Adipocyte (in vitro differentiated cells): ENCODE results near the gene CRTAP.
"Not testable (repeated sequence)": the region's sequence is repeated elsewhere in the genome, so short reads cannot be mapped to it uniquely, and the experiment has no call there.

ENCODE experiments used
- DNase-seq: peaks from one replicate; pipeline ENCODE4 v3.0.0-alpha.2; 2015; ENCODE audit warnings: low read depth
- H3K27me3 ChIP-seq: replicated peaks from 2 replicates; pipeline ENCODE4 v1.7.0; 2013; ENCODE audit warnings: mild to moderate bottlenecking, low read length, moderate library complexity; ENCODE audit not compliant: control insufficient read depth, insufficient read depth
- H3K36me3 ChIP-seq: 2 replicates; pipeline ENCODE4 v1.7.0; 2013; ENCODE audit warnings: low read length, mild to moderate bottlenecking, moderate library complexity; ENCODE audit not compliant: control insufficient read depth, insufficient read depth, severe bottlenecking
- H3K4me1 ChIP-seq: 2 replicates; pipeline ENCODE4 v1.7.0; 2013; ENCODE audit warnings: mild to moderate bottlenecking, low read length, moderate library complexity; ENCODE audit not compliant: control insufficient read depth, insufficient read depth
- H3K4me3 ChIP-seq: 2 replicates; pipeline ENCODE4 v1.7.0; 2013; ENCODE audit warnings: mild to moderate bottlenecking, low read length, moderate library complexity
- H3K9ac ChIP-seq: 2 replicates; pipeline ENCODE4 v1.7.0; 2013; ENCODE audit warnings: mild to moderate bottlenecking, low read length, moderate library complexity
- H3K9me3 ChIP-seq: 2 replicates; pipeline ENCODE4 v1.7.0; 2013; ENCODE audit warnings: mild to moderate bottlenecking, low read length, moderate library complexity; ENCODE audit not compliant: control insufficient read depth

CRTAP gene

DNA sequence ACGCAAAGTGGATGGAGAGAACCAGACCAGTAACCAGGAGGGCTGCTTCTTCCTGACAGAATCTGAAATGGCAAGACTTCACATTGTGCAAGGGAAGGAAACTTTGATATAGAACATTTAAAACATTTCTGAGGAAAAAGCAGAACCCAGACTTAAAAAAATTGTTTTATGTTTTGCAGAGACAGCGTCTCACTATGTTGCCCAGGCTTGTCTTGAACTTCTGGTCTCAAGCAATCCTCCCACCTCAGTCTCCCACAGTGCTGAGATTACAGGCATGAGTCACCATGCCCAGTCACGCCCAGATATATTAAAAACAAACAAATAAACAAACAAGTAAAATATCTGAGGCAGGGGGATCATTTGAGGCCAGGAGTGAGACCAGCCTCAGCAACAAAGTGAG, 46.2 kb downstream of the CRTAP start:
- no peak overlapping the region for H3K4me3 ChIP-seq
- H3K36me3 ChIP-seq = no peaks in the 10 kb centered on the region
- H3K9me3 ChIP-seq = no peaks in the 10 kb centered on the region
- peaks cover 6% of the 10 kb centered on the region for H3K27me3 ChIP-seq
- no peak overlapping the region for H3K9ac ChIP-seq
- peaks cover 11% of the 10 kb centered on the region for H3K4me1 ChIP-seq
- no peak for DNase-seq

- H3K4me1 ChIP-seq = peaks cover 21% of the 10 kb centered on the region
- not testable (repeated sequence) for H3K36me3 ChIP-seq, H3K9ac ChIP-seq, H3K9me3 ChIP-seq, H3K27me3 ChIP-seq, H3K4me3 ChIP-seq, DNase-seq
Measured at GRCh38 chr3:33162621-33163020, 48.8 kb downstream of the CRTAP start.

DNA sequence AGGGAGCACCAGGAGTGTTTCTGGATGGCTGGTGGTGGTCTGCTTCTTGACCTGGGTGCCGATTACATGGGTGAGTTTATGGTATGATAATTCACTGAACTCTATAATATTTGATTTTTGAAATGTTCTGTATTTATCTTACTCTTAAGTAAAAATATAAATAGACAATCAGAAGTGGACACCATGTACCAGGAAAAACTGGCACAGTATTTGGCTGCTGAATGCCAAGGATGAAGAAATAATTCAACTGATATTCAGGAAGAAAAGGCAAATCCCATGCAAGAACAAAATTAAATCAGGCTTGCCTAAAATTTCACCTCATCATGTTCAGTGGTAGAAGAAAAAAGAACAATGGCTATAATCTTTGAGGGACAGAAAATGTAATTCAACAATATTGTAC, 51.6 kb downstream of the CRTAP start:
- no peaks in the 10 kb centered on the region for H3K27me3 ChIP-seq
- H3K9ac ChIP-seq = no peak overlapping the region
- H3K36me3 ChIP-seq = no peaks in the 10 kb centered on the region
- peaks cover 21% of the 10 kb centered on the region for H3K4me1 ChIP-seq
- H3K9me3 ChIP-seq = no peaks in the 10 kb centered on the region
- peak overlapping the region; percentile 65 for H3K4me3 ChIP-seq
- no peak for DNase-seq

DNA sequence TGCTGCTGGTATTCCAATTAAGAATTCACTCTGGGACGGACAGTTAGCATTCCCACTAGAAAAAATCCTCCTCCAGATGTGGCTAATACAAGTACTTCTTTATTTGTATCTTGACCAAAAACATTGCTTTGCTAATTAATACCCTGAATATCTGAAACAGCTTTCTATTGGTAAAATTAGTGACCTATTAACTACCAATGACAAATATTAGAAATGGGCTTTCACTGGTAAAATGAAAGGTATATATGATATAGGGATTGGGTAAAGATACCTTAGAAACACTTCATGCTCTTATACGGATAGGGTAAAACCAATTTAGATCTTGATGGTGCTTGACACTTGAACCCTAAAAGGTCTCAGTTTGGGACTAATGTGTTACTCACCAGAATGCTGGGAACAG, 52.3 kb downstream of the CRTAP start:
- Histone ChIP-seq H3K4me3 (no peak overlapping the region), H3K9ac (no peak overlapping the region), H3K36me3 (no peaks in the 10 kb centered on the region), H3K27me3 (no peaks in the 10 kb centered on the region), H3K9me3 (no peaks in the 10 kb centered on the region), H3K4me1 (peaks cover 21% of the 10 kb centered on the region)
- DNase-seq = no peak

GRCh38 chr3:33167284-33167683, 53.5 kb downstream of the CRTAP start:
- DNase-seq = no peak
- Histone ChIP-seq H3K36me3 (no peaks in the 10 kb centered on the region), H3K27me3 (peaks cover 3% of the 10 kb centered on the region), H3K9me3 (no peaks in the 10 kb centered on the region), H3K9ac (no peak overlapping the region), H3K4me3 (no peak overlapping the region), H3K4me1 (peaks cover 23% of the 10 kb centered on the region)

DNA sequence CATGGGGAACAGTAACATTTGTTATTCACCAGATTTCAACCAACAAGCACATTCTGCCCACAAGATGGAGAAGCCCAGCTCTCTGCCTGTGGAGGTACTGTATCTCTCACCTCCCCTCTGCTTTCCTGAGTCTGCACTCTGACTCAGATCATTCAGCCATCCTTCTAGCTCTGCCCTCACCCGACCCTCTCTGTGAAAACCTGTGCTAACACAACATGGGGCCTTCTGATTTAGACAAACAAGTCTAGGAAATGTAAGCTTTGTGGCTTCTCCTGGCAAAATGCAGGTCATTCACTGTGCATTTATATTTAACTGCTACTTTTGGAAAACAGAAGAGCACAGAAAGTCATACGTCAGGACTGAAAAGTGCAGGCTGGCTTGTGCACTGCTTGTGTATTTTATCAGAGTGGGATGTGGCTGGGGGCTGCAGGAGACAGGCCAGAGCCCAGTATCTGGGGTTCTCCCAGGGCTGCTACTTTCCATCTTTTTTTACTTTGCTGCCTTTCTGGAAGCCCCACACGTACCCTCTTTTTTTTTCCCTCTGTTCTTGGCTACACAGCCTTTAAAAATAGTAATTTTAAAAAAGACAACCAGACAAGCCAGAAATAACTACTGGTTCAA, 54.0 kb downstream of the CRTAP start:
- Histone ChIP-seq H3K36me3 (no peaks in the 10 kb centered on the region), H3K9ac (no peak overlapping the region), H3K9me3 (no peaks in the 10 kb centered on the region), H3K4me3 (no peak overlapping the region), H3K27me3 (peaks cover 3% of the 10 kb centered on the region), H3K4me1 (peaks cover 25% of the 10 kb centered on the region)
- DNase-seq = no peak

- H3K9me3 ChIP-seq = no peaks in the 10 kb centered on the region
Measured at GRCh38 chr3:33170531-33170930, 56.7 kb downstream of the CRTAP start.

DNA sequence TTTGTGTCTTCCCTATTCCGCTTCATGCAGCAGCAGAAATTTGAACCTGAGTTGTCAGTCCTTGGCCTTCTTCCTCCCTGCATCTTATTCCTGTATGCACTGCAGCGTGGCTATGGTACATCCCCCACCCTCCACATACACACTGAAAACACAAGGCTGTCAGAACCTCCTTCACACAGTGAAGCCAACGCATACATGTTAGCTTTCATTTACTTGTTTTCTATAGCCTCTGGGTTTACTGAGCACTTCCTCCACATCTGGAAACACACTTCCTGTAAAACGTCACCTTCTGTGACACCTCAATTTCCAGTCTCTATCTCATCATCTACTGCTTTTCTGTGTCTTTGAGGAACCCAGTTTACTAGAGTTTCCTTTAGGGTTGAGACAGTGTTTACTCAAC, 57.8 kb downstream of the CRTAP start:
- DNase-seq = no peak
- H3K9me3 ChIP-seq = no peaks in the 10 kb centered on the region
- peaks cover 7% of the 10 kb centered on the region for H3K4me1 ChIP-seq
- peaks cover 3% of the 10 kb centered on the region for H3K27me3 ChIP-seq
- H3K36me3 ChIP-seq = no peaks in the 10 kb centered on the region
- no peak overlapping the region for H3K9ac ChIP-seq
- H3K4me3 ChIP-seq = no peak overlapping the region

More at GRCh38 chr3:33170531-33170930, 56.7 kb downstream of the CRTAP start:
- no peak overlapping the region for H3K4me3 ChIP-seq
- DNase-seq = no peak
- peaks cover 3% of the 10 kb centered on the region for H3K27me3 ChIP-seq
- H3K36me3 ChIP-seq = no peaks in the 10 kb centered on the region
- peaks cover 14% of the 10 kb centered on the region for H3K4me1 ChIP-seq
- no peak overlapping the region for H3K9ac ChIP-seq

- Histone ChIP-seq H3K9ac (no peak overlapping the region), H3K4me3 (no peak overlapping the region), H3K36me3 (no peaks in the 10 kb centered on the region), H3K4me1 (peaks cover 4% of the 10 kb centered on the region), H3K9me3 (no peaks in the 10 kb centered on the region), H3K27me3 (peaks cover 3% of the 10 kb centered on the region)
- no peak for DNase-seq
Measured at GRCh38 chr3:33173103-33173502, 59.3 kb downstream of the CRTAP start.

- peaks cover under 1% of the 10 kb centered on the region for H3K9me3 ChIP-seq
- H3K4me1 ChIP-seq = peaks cover 4% of the 10 kb centered on the region
- no peak for DNase-seq
- H3K9ac ChIP-seq = no peak overlapping the region
- H3K4me3 ChIP-seq = no peak overlapping the region
- H3K27me3 ChIP-seq = peaks cover 3% of the 10 kb centered on the region
- H3K36me3 ChIP-seq = no peaks in the 10 kb centered on the region
Measured at GRCh38 chr3:33173672-33174071, 59.9 kb downstream of the CRTAP start.

DNA sequence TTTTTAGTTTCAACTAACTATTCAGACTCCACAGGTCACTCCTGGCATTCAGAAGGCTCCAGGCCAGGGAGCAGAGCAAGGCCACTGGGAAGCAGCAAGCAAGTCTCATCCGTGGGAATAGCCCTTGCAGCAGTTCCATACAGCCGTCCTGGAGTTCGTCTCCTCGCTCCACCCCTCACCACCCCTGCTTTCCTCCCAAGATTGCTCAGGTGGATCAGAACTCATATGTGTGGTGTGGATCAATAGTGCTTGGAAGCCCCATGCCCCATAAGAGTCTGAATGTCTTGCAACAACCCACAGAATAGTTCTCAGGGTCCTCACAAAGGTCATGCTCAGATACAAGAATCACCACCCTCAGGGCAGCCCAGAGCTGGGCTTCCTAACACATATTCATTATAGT, 60.3 kb downstream of the CRTAP start:
- peaks cover 3% of the 10 kb centered on the region for H3K27me3 ChIP-seq
- H3K9ac ChIP-seq = no peak overlapping the region
- H3K4me1 ChIP-seq = peaks cover 4% of the 10 kb centered on the region
- no peaks in the 10 kb centered on the region for H3K36me3 ChIP-seq
- no peak for DNase-seq
- H3K9me3 ChIP-seq = peaks cover 5% of the 10 kb centered on the region
- H3K4me3 ChIP-seq = no peak overlapping the region
